K562 (cell line): Measurements from ENCODE around the gene CIAO2B. TPM values are rescaled to one million over a fixed set of nuclear protein-coding genes. Genes with fewer than 3 reads are reported as not detected.
"Not testable (repeated sequence)": the region's sequence is repeated elsewhere in the genome, so short reads cannot be mapped to it uniquely, and the experiment has no call there.

ENCODE experiments used
- ATAC-seq: fragments of 200-7000 bp; cut with Tn5 transposase; 3 replicates; pipeline ENCODE4 v1.9.1; 2020; ENCODE audit warnings: moderate library complexity
- BruUV-seq: library from RNA; stranded (reverse); fragments of 400-500 nt; replicated peaks from 2 replicates; lab custom pipeline; 2021; lab: Mats Ljungman, UMichigan
- CTCF ChIA-PET: fragments of 300-600 bp; formaldehyde crosslinking; extraction: SDS; loops from one replicate; lab custom pipeline; 2021; ENCODE audit warnings: low intra/inter-chr PET ratio; lab: Yijun Ruan, JAX
- POLR2A ChIA-PET: fragments of 300-600, 350-650 bp; sonication (Branson Sonifier 250); formaldehyde crosslinking; extraction: SDS; loops from one replicate; lab custom pipeline; 2021; ENCODE audit warnings: antibody characterized with exemption, inconsistent platforms; lab: Yijun Ruan, JAX
- DNase-seq, 4 experiments: peaks; one replicate each; pipeline versions ENCODE4 v3.0.0 to v3.0.0-alpha.2; 2011 to 2018; ENCODE audit warnings: low spot score in 3 of 4, mixed read lengths in 3 of 4; ENCODE audit errors: extremely low read depth in 1 of 4
- FAIRE-seq: peaks from 2 replicates; lab custom pipeline; 2011; peaks lifted over from hg19 to GRCh38; lab: Jason Lieb, UNC
- H2AFZ ChIP-seq: 2 replicates; pipeline ENCODE4 v1.6.0; 2011; ENCODE audit warnings: low read depth, low read length, control low read depth, inconsistent platforms
- H3K27ac ChIP-seq: fragments of 200-600 bp; 3 replicates; pipeline ENCODE4 v1.8.0; 2011; ENCODE audit warnings: low read depth, mild to moderate bottlenecking, control low read depth, inconsistent platforms, low read length, moderate library complexity, mixed read lengths; ENCODE audit errors: extremely low read depth
- H3K27me3 ChIP-seq, 2 experiments: fragments of 300-600 bp in 1 of 2; 2 replicates in 1 of 2; 3 replicates in 1 of 2; pipeline versions ENCODE4 v1.6.0 to v1.8.0; 2011; ENCODE audit warnings: inconsistent platforms in 2 of 2, low read length in 2 of 2, mild to moderate bottlenecking in 1 of 2, mixed read lengths in 1 of 2, moderate library complexity in 1 of 2; ENCODE audit not compliant: control insufficient read depth in 2 of 2, insufficient read depth in 2 of 2
- H3K36me3 ChIP-seq: fragments of 300-600 bp; 3 replicates; pipeline ENCODE4 v1.8.0; 2011; ENCODE audit warnings: mild to moderate bottlenecking, low read length, inconsistent platforms; ENCODE audit not compliant: control insufficient read depth, insufficient read depth
- H3K4me1 ChIP-seq, 2 experiments: fragments of 200-600 bp in 1 of 2; replicated peaks in 1 of 2; 2 replicates in 1 of 2; 3 replicates in 1 of 2; pipeline versions ENCODE4 v1.5.1 to v1.8.0; 2011; ENCODE audit warnings: inconsistent platforms in 2 of 2, low read length in 2 of 2, mild to moderate bottlenecking in 1 of 2, mixed read lengths in 1 of 2, moderate library complexity in 1 of 2; ENCODE audit not compliant: control insufficient read depth in 2 of 2, insufficient read depth in 2 of 2
- H3K4me2 ChIP-seq: 2 replicates; pipeline ENCODE4 v1.6.1; 2011; ENCODE audit warnings: low read length, control low read depth, inconsistent platforms, mixed read lengths; ENCODE audit not compliant: insufficient read depth
- H3K4me3 ChIP-seq: fragments of 200-600 bp; sonication (generic), shearing (Covaris generic); 2 replicates; pipeline ENCODE4 v1.5.1; 2016; ENCODE audit warnings: control low read depth, inconsistent platforms
- H3K79me2 ChIP-seq: fragments of 200-600 bp; 3 replicates; pipeline ENCODE4 v1.8.0; 2011; ENCODE audit warnings: low read length, inconsistent platforms; ENCODE audit not compliant: control insufficient read depth, insufficient read depth
- H3K9ac ChIP-seq, 2 experiments: 2 replicates each; pipeline versions ENCODE4 v1.6.0 to v1.6.1; 2011; ENCODE audit warnings: low read depth in 2 of 2, low read length in 2 of 2, control low read depth in 1 of 2, inconsistent platforms in 1 of 2, mild to moderate bottlenecking in 1 of 2, mixed read lengths in 1 of 2; ENCODE audit not compliant: insufficient read depth in 1 of 2
- H3K9me1 ChIP-seq: one replicate; pipeline ENCODE4 v1.6.0; 2011; ENCODE audit warnings: inconsistent platforms, mild to moderate bottlenecking, low read length, moderate library complexity; ENCODE audit not compliant: control insufficient read depth, insufficient read depth
- H3K9me3 ChIP-seq: replicated peaks from 2 replicates; pipeline ENCODE4 v1.5.1; 2011; ENCODE audit warnings: low read depth, low read length, inconsistent platforms; ENCODE audit not compliant: control insufficient read depth, insufficient read depth
- H4K20me1 ChIP-seq: replicated peaks from 2 replicates; pipeline ENCODE4 v1.6.1; 2011; ENCODE audit warnings: low read length, inconsistent platforms, mixed read lengths; ENCODE audit not compliant: control insufficient read depth, insufficient read depth
- FOXP1 ChIP-seq: sonication (generic); formaldehyde crosslinking; IDR thresholded peaks from 2 replicates; pipeline ENCODE4 v1.8.0; 2022; ENCODE audit warnings: mild to moderate bottlenecking, missing genetic modification reagents
- HMGN3 ChIP-seq: IDR thresholded peaks from 2 replicates; pipeline ENCODE4 v1.6.1; 2011; ENCODE audit warnings: borderline replicate concordance, low read depth, mild to moderate bottlenecking, mixed read lengths, low read length; ENCODE audit not compliant: insufficient read length; ENCODE audit errors: extremely low read depth
- KAT7 ChIP-seq: sonication (generic); formaldehyde crosslinking; IDR thresholded peaks from 2 replicates; pipeline ENCODE4 v1.8.0; 2022; ENCODE audit warnings: missing genetic modification reagents, mild to moderate bottlenecking, borderline replicate concordance
- NR1H2 ChIP-seq: sonication (generic); formaldehyde crosslinking; IDR thresholded peaks from 2 replicates; pipeline ENCODE4 v1.4.0; 2020; ENCODE audit warnings: mild to moderate bottlenecking, missing genetic modification reagents
- RAD51 ChIP-seq: fragments of 450-650 bp; IDR thresholded peaks from 2 replicates; pipeline ENCODE4 v1.7.1; 2016; ENCODE audit warnings: low read depth, mild to moderate bottlenecking, borderline replicate concordance
- RERE ChIP-seq: sonication (generic); formaldehyde crosslinking; IDR thresholded peaks from 2 replicates; pipeline ENCODE4 v1.8.0; 2023; ENCODE audit warnings: missing genetic modification reagents, mild to moderate bottlenecking, borderline replicate concordance
- SAP30 ChIP-seq: fragments of 200-600 bp; sonication (generic); IDR thresholded peaks from 2 replicates; pipeline ENCODE4 v1.6.1; 2012; ENCODE audit warnings: borderline replicate concordance, low read depth, mild to moderate bottlenecking, moderate library complexity, low read length, control low read depth, inconsistent platforms; ENCODE audit not compliant: insufficient read depth, poor library complexity, severe bottlenecking
- TEAD1 ChIP-seq, 2 experiments: fragments of 450-650 bp in 1 of 2; sonication (generic) in 1 of 2; formaldehyde crosslinking; IDR thresholded peaks; 2 replicates each; pipeline versions ENCODE4 v1.4.0 to v1.8.0; 2020 to 2022; ENCODE audit warnings: mild to moderate bottlenecking in 2 of 2, missing genetic modification reagents in 1 of 2
- USF1 ChIP-seq: sonication (generic); formaldehyde crosslinking; IDR thresholded peaks from 2 replicates; pipeline ENCODE4 v1.9.0; 2022; ENCODE audit warnings: mild to moderate bottlenecking, missing genetic modification reagents
- USF2 ChIP-seq: sonication (generic); formaldehyde crosslinking; IDR thresholded peaks from 2 replicates; pipeline ENCODE4 v1.5.0; 2020; ENCODE audit warnings: missing genetic modification reagents
- ZNF143 ChIP-seq: sonication (generic); formaldehyde crosslinking; IDR thresholded peaks from 2 replicates; pipeline ENCODE4 v1.9.0; 2022; ENCODE audit warnings: mild to moderate bottlenecking, missing genetic modification reagents
- WGBS: fragments of 100-300 bp; shearing (Covaris generic); methylation state at CpG from one replicate; pipeline ENCODE4 v1.1.6; 2016; ENCODE audit warnings: low coverage, mixed read lengths; ENCODE audit not compliant: insufficient coverage; ENCODE audit errors: missing lambda C conversion rate; 5-methylcytosine and 5-hydroxymethylcytosine counted together
- in situ Hi-C: fragments of 300-500 bp; cut with MboI; formaldehyde crosslinking; loops from 4 replicates; pipeline ENCODE4 v1.15.0; 2018; ENCODE audit warnings: inconsistent platforms, mixed read lengths
- intact Hi-C: fragments of 100-400 bp; cut with micrococcal nuclease; formaldehyde crosslinking; loops from 2 replicates; pipeline ENCODE4 v1.14.2; 2022
- polyA plus RNA-seq, 8 experiments: library from polyadenylated mRNA; depleted of rRNA in 4 of 8; stranded (reverse) in 5 of 8; unstranded in 3 of 8; fragments of >200 nt; fragmentation: Nextera tagmentation in 2 of 8; fragmentation: Illumina TruSeq in 1 of 8; extraction: Ambion mirVana in 2 of 8; extraction: Trizol in 1 of 8; gene quantifications; 2 replicates each; pipeline versions ENCODE4 v1.2.1 to v1.2.3, GENCODE V29; 2011 to 2014; ENCODE audit warnings: inconsistent platforms in 1 of 8, missing spikeins in 1 of 8
- total RNA-seq, 7 experiments: library from RNA; depleted of rRNA in 6 of 7; stranded (reverse); fragments of >200 nt in 6 of 7; fragmentation: Illumina TruSeq in 2 of 7; extraction: Trizol in 2 of 7; gene quantifications; 2 replicates each; pipeline versions ENCODE4 v1.2.1 to v1.2.3, GENCODE V29; 2011 to 2021; ENCODE audit warnings: low replicate concordance in 1 of 7

The CIAO2B gene
- total and polyA plus RNA-seq, 9 of the 15 experiments (the other 6 are each of a cell fraction or from before 2014, with no cell fraction given) = 86.8 to 182 (median 113) TPM

GRCh38 chr16:66934839-66935313 is 674 bp upstream of the CIAO2B start:
- Histone ChIP-seq H3K27ac (peak overlapping the region; percentile 90), H3K36me3 (peaks cover 55% of the 10 kb centered on the region; the same call in 2 of the 3 replicates), H3K9ac (peak overlapping the region; percentile 98 to 100), H3K79me2 (peaks cover 49% of the 10 kb centered on the region), H2AFZ (peak overlapping the region; percentile 98), H3K4me1 (peaks cover 21 to 47% of the 10 kb centered on the region in 2 experiments), H3K4me3 (peak overlapping the region; percentile 99), H3K4me2 (peak overlapping the region; percentile 100)
- under 1% methylated on average over 12 of the region's 24 CpGs for WGBS
- H4K20me1 ChIP-seq, DNase-seq, intact Hi-C loops, ATAC-seq, BruUV-seq, H3K9me3 ChIP-seq, H3K27me3 ChIP-seq, H3K9me1 ChIP-seq: not testable (repeated sequence)
- 0 out of 2 replicates have a peak, but pooled peaks have one; percentile 15 for TF ChIP-seq ZNF143
- TF ChIP-seq USF2 = peak; percentile 11; the same call in 1 of the 2 replicates
- TF ChIP-seq HMGN3 = peak; percentile 31
- TF ChIP-seq FOXP1 (CRISPR knock-in tag) = 0 out of 2 replicates have a peak, but pooled peaks have one; percentile 61
- TF ChIP-seq KAT7 (CRISPR knock-in tag) = 0 out of 2 replicates have a peak, but pooled peaks have one; percentile 5
- 0 out of 2 replicates have a peak, but pooled peaks have one; percentile 15 for TF ChIP-seq RERE (CRISPR knock-in tag)
- 0 out of 4 replicates have a peak, but pooled peaks of 1 of the 2 experiments have one; percentile 10 for TF ChIP-seq TEAD1 (CRISPR knock-in tag; IDR thresholded peaks at IDR 0.05)
- 0 out of 2 replicates have a peak, but pooled peaks have one; percentile 7 for TF ChIP-seq NR1H2
- TF ChIP-seq USF1 (CRISPR knock-in tag) = 0 out of 2 replicates have a peak, but pooled peaks have one; percentile 55
- TF ChIP-seq RAD51 = peak; percentile 45; the same call in 1 of the 2 replicates
- peak; percentile 3 for TF ChIP-seq SAP30
- peak; percentile 57 for FAIRE-seq
- CTCF ChIA-PET = interaction anchor here (0.7 kb wide), 1 partner anchor 40 kb away, joined by 5 read pairs; no protein-coding TSS in a partner anchor
- in situ Hi-C loops = loop anchor here (5.0 kb wide), 1 partner anchor 38 kb away; no protein-coding TSS in a partner anchor
- POLR2A ChIA-PET = interaction anchor here (0.8 to 0.9 kb wide), 2 partner anchors 35 to 46 kb away, joined by 3 read pairs; no protein-coding TSS in a partner anchor
